A549 (cell line): ENCODE data around the gene PITPNC1. TPM values are rescaled to one million over a fixed set of nuclear protein-coding genes. Genes with fewer than 3 reads are reported as not detected.

Experiments
- ATAC-seq, 2 experiments: fragments of 200-7000 bp in 1 of 2; fragments of >200 bp in 1 of 2; cut with Nextera tagmentation in 1 of 2; cut with Tn5 transposase in 1 of 2; 3 replicates each; pipeline versions ENCODE4 v1.8.0 to v1.9.1; 2018 to 2020; ENCODE audit warnings: mild to moderate bottlenecking in 1 of 2, moderate library complexity in 1 of 2
- CTCF ChIA-PET: fragments of 300-600 bp; sonication (Branson Sonifier 250); formaldehyde crosslinking; extraction: SDS; loops from one replicate; lab custom pipeline; 2021; ENCODE audit warnings: antibody characterized with exemption, inconsistent platforms; lab: Yijun Ruan, JAX
- POLR2A ChIA-PET: fragments of 350-600 bp; formaldehyde crosslinking; extraction: SDS; loops from one replicate; lab custom pipeline; 2021; ENCODE audit warnings: antibody characterized with exemption, inconsistent platforms; lab: Yijun Ruan, JAX
- DNase-seq, 2 experiments: peaks; one replicate each; pipeline versions ENCODE4 v3.0.0 to v3.0.0-alpha.2; 2011 to 2016; ENCODE audit warnings: low read depth in 1 of 2, low spot score in 1 of 2
- FAIRE-seq: peaks from 2 replicates; lab custom pipeline; 2011; peaks lifted over from hg19 to GRCh38; lab: Jason Lieb, UNC
- H3K27ac ChIP-seq, 2 experiments: fragments of >200 bp; sonication (Bioruptor Twin); formaldehyde crosslinking; 3 replicates each; pipeline ENCODE4 v1.5.1; 2016 to 2017
- H3K4me1 ChIP-seq: fragments of >200 bp; sonication (Bioruptor Twin); formaldehyde crosslinking; 3 replicates; pipeline ENCODE4 v1.6.1; 2016
- H3K4me2 ChIP-seq: fragments of >200 bp; sonication (Bioruptor Twin); formaldehyde crosslinking; 3 replicates; pipeline ENCODE4 v1.6.1; 2016
- H3K4me3 ChIP-seq: fragments of >200 bp; sonication (Bioruptor Twin); formaldehyde crosslinking; 3 replicates; pipeline ENCODE4 v1.5.1; 2016
- H3K9me3 ChIP-seq: fragments of >200 bp; sonication (Bioruptor Twin); formaldehyde crosslinking; 3 replicates; pipeline ENCODE4 v1.6.1; 2016
- ATOH8 ChIP-seq: fragments of 250-450 bp; sonication (Bioruptor Pico); IDR thresholded peaks from 2 replicates; pipeline ENCODE4 v1.5.0; 2020; ENCODE audit warnings: low read depth, mild to moderate bottlenecking, moderate library complexity
- BHLHE40 ChIP-seq: IDR thresholded peaks from 2 replicates; pipeline ENCODE4 v1.6.1; 2012; ENCODE audit warnings: low read depth, low read length, inconsistent platforms
- CBX2 ChIP-seq: fragments of 200-600 bp; sonication (generic); IDR thresholded peaks from 2 replicates; pipeline ENCODE4 v1.6.1; 2016; ENCODE audit warnings: low read depth, mild to moderate bottlenecking, borderline replicate concordance
- CBX8 ChIP-seq: fragments of 200-600 bp; sonication (generic); IDR thresholded peaks from 2 replicates; pipeline ENCODE4 v1.6.1; 2016
- CHD2 ChIP-seq: fragments of 150-350 bp; IDR thresholded peaks from 2 replicates; pipeline ENCODE4 v1.6.1; 2014; ENCODE audit warnings: low read length; ENCODE audit not compliant: partially characterized antibody
- CHD4 ChIP-seq: fragments of 200-600 bp; sonication (generic); IDR thresholded peaks from 2 replicates; pipeline ENCODE4 v1.6.1; 2016; ENCODE audit warnings: antibody characterized with exemption, mild to moderate bottlenecking, borderline replicate concordance
- CTCF ChIP-seq: fragments of >200 bp; sonication (Bioruptor Twin); formaldehyde crosslinking; IDR thresholded peaks from 3 replicates; pipeline ENCODE4 v1.5.1; 2016
- E2F6 ChIP-seq: IDR thresholded peaks from 2 replicates; pipeline ENCODE4 v1.6.1; 2012; ENCODE audit warnings: low read depth, borderline replicate concordance
- EHMT2 ChIP-seq: fragments of 200-600 bp; sonication (generic); IDR thresholded peaks from 2 replicates; pipeline ENCODE4 v1.6.1; 2016; ENCODE audit warnings: antibody characterized with exemption, low read depth, mild to moderate bottlenecking, moderate library complexity
- EP300 ChIP-seq, 2 experiments: fragments of >200 bp; sonication (Bioruptor Twin); formaldehyde crosslinking; IDR thresholded peaks; 2 replicates in 1 of 2; 3 replicates in 1 of 2; pipeline ENCODE4 v1.6.1; 2016 to 2017
- HDAC2 ChIP-seq: fragments of 200-600 bp; sonication (generic); IDR thresholded peaks from 2 replicates; pipeline ENCODE4 v1.6.1; 2016
- HEYL ChIP-seq: fragments of 250-450 bp; sonication (Bioruptor Pico); IDR thresholded peaks from 2 replicates; pipeline ENCODE4 v1.8.0; 2021; ENCODE audit warnings: mild to moderate bottlenecking, moderate library complexity
- HMGXB4 ChIP-seq: fragments of 250-450 bp; sonication (Bioruptor Pico); IDR thresholded peaks from 2 replicates; pipeline ENCODE4 v1.5.0; 2021; ENCODE audit warnings: mild to moderate bottlenecking, moderate library complexity, borderline replicate concordance
- JUNB ChIP-seq: fragments of >200 bp; sonication (Bioruptor Twin); formaldehyde crosslinking; IDR thresholded peaks from 2 replicates; pipeline ENCODE4 v1.6.1; 2016
- KDM1A ChIP-seq: fragments of 200-600 bp; sonication (generic); IDR thresholded peaks from 2 replicates; pipeline ENCODE4 v1.6.1; 2016; ENCODE audit warnings: low read depth, mild to moderate bottlenecking
- PHF8 ChIP-seq: fragments of 200-600 bp; sonication (generic); IDR thresholded peaks from 2 replicates; pipeline ENCODE4 v1.6.1; 2016; ENCODE audit warnings: low read depth, mild to moderate bottlenecking, antibody characterized with exemption, moderate library complexity, borderline replicate concordance
- RAD21 ChIP-seq, 2 experiments: fragments of >200 bp in 1 of 2; sonication (Bioruptor Twin) in 1 of 2; formaldehyde crosslinking in 1 of 2; IDR thresholded peaks in 1 of 2; conservative IDR thresholded peaks in 1 of 2; 2 replicates in 1 of 2; 3 replicates in 1 of 2; pipeline ENCODE4 v1.6.1; 2012 to 2018; ENCODE audit warnings: inconsistent platforms in 1 of 2
- RARB ChIP-seq: fragments of 250-450 bp; sonication (Bioruptor Pico); IDR thresholded peaks from 2 replicates; pipeline ENCODE4 v1.8.0; 2021; ENCODE audit warnings: mild to moderate bottlenecking, moderate library complexity
- RCOR1 ChIP-seq: fragments of 150-350 bp; IDR thresholded peaks from 2 replicates; pipeline ENCODE4 v1.6.1; 2014; ENCODE audit warnings: antibody characterized with exemption, low read length, low read depth
- REST ChIP-seq: fragments of 200-600 bp; sonication (generic); IDR thresholded peaks from 2 replicates; pipeline ENCODE4 v1.6.1; 2016; ENCODE audit warnings: antibody characterized with exemption, mild to moderate bottlenecking, moderate library complexity
- SREBF2 ChIP-seq: fragments of 450-650 bp; IDR thresholded peaks from 2 replicates; pipeline ENCODE4 v1.6.1; 2014; ENCODE audit warnings: mild to moderate bottlenecking, moderate library complexity
- TFCP2L1 ChIP-seq: fragments of 250-450 bp; sonication (Bioruptor Pico); IDR thresholded peaks from 2 replicates; pipeline ENCODE4 v1.5.0; 2021; ENCODE audit warnings: mild to moderate bottlenecking
- TP53 ChIP-seq: fragments of 250-450 bp; sonication (Bioruptor Pico); IDR thresholded peaks from 2 replicates; pipeline ENCODE4 v1.5.0; 2021; ENCODE audit warnings: mild to moderate bottlenecking, moderate library complexity
- ZC3H11A ChIP-seq: fragments of 450-650 bp; IDR thresholded peaks from 2 replicates; pipeline ENCODE4 v1.6.1; 2014; ENCODE audit warnings: antibody characterized with exemption, mild to moderate bottlenecking
- ZFP36 ChIP-seq: fragments of 450-650 bp; IDR thresholded peaks from 2 replicates; pipeline ENCODE4 v1.6.1; 2014; ENCODE audit warnings: borderline replicate concordance; ENCODE audit not compliant: partially characterized antibody
- ZNF302 ChIP-seq: fragments of 250-450 bp; sonication (Bioruptor Pico); IDR thresholded peaks from 2 replicates; pipeline ENCODE4 v1.9.0; 2021; ENCODE audit warnings: inconsistent platforms, mild to moderate bottlenecking, moderate library complexity
- ZSCAN20 ChIP-seq: fragments of 250-450 bp; sonication (Bioruptor Pico); IDR thresholded peaks from 2 replicates; pipeline ENCODE4 v1.8.0; 2022; ENCODE audit warnings: mild to moderate bottlenecking, moderate library complexity
- WGBS: methylation state at CpG from one replicate; pipeline ENCODE4 v1.1.6; 2017; ENCODE audit errors: missing lambda C conversion rate; 5-methylcytosine and 5-hydroxymethylcytosine counted together
- polyA plus RNA-seq, 4 experiments: library from polyadenylated mRNA; depleted of rRNA in 3 of 4; stranded (reverse); fragments of >200 nt; fragmentation: RNase III in 1 of 4; extraction: RNeasy Plus Mini Kit Qiagen cat#74134 plus additional on column Dnase treatment in 1 of 4; gene quantifications; 2 replicates in 3 of 4; 3 replicates in 1 of 4; pipeline ENCODE4 v1.2.3, GENCODE V29; 2011 to 2017

PITPNC1 gene
- polyA plus RNA-seq, 2 of the 4 experiments (the other 2 are of a cell fraction), result 3.7 to 11.2 TPM

DNA sequence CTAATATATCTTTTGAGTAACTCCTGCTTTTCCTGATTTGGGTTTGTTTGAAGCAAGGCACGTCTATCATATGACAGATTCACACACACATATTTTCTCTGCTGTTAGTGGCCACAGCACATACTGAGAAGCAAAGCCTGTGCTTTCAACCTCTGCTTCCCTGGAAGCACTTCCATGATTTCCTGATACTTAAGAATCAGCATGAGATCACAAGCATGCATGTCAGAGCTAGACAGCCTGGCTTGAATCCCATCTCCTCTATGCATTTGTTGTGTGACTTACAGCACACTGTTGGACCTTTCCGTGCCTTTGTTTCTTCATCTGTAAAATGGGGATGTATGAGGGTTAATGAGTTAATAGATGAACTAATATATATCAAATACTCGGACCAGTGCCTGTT is 189.6 kb downstream of the PITPNC1 start:
- ChIA-PET POLR2A (no interaction called here), CTCF (no interaction called here)
- no peak for TF ChIP-seq RCOR1
- TF ChIP-seq CBX2, result no peak
- TF ChIP-seq TP53 (CRISPR knock-in tag), result no peak
- no peak for TF ChIP-seq JUNB
- no peak for TF ChIP-seq ZFP36
- no peak for TF ChIP-seq KDM1A
- TF ChIP-seq BHLHE40, result no peak
- TF ChIP-seq EP300 (IDR thresholded peaks at IDR 0.05), result no peak
- no peak for TF ChIP-seq REST
- TF ChIP-seq CTCF, result no peak
- no peak for TF ChIP-seq HDAC2
- no peak for TF ChIP-seq HEYL (CRISPR knock-in tag)
- no peak for TF ChIP-seq ZNF302 (CRISPR knock-in tag)
- no peak for TF ChIP-seq HMGXB4
- ATAC-seq, result no peak
- Histone ChIP-seq H3K4me1 (no peaks in the 10 kb centered on the region), H3K9me3 (no peaks in the 10 kb centered on the region), H3K27ac (no peak overlapping the region), H3K4me3 (no peak overlapping the region), H3K4me2 (no peak overlapping the region)
- DNase-seq, result no peak
- WGBS, result 65% methylated on average over 3 of the region's 3 CpGs
- no peak for FAIRE-seq

DNA sequence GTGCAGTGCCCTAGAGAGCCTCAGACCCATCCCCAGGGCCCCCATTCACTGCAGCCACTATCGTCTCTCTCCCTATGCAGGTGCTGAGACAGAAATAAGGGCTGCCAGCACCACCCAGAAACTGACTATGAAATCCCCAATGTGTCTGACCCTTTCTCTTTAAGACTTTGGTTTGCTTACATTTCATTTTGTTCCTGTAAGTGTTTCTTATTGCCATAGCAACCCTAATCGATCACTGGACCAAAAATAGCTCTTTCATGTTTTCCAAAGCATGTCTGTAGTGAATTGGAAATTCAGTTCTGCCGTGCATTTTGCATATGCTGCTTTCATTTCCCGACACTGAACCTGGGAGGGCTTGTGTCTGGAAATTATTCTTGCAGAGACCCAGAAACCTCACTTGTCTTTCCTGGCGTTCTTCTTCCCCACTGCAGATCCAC is 192.0 kb downstream of the PITPNC1 start:
- ATAC-seq, result no peak
- H3K4me2 ChIP-seq, result no peak overlapping the region
- ChIA-PET CTCF (interaction anchor here (0.8 to 1.5 kb wide), 8 partner anchors 9 to 182 kb away, joined by 3 to 6 read pairs (median 4); no protein-coding TSS in a partner anchor), POLR2A (no interaction called here)
- FAIRE-seq, result no peak
- no peak overlapping the region for H3K4me3 ChIP-seq
- H3K9me3 ChIP-seq, result no peaks in the 10 kb centered on the region
- no peaks in the 10 kb centered on the region for H3K4me1 ChIP-seq
- H3K27ac ChIP-seq, result no peak overlapping the region
- WGBS, result 60% methylated on average over 5 of the region's 5 CpGs
- no peak for DNase-seq
- TF ChIP-seq ZNF302 (CRISPR knock-in tag), result no peak
- TF ChIP-seq ZC3H11A, result no peak
- TF ChIP-seq RARB (CRISPR knock-in tag), result no peak
- TF ChIP-seq SREBF2, result no peak
- TF ChIP-seq TFCP2L1, result no peak
- no peak for TF ChIP-seq CHD2
- no peak for TF ChIP-seq CHD4
- no peak for TF ChIP-seq ZFP36
- no peak for TF ChIP-seq CBX8
- no peak for TF ChIP-seq ZSCAN20 (CRISPR knock-in tag)
- TF ChIP-seq E2F6, result no peak
- no peak for TF ChIP-seq HMGXB4
- TF ChIP-seq PHF8, result no peak
- TF ChIP-seq ATOH8 (CRISPR knock-in tag), result no peak
- no peak for TF ChIP-seq RAD21 (conservative IDR thresholded peaks at IDR 0.05 in 1 of 2, IDR thresholded peaks at IDR 0.05 in 1 of 2)
- TF ChIP-seq EHMT2, result no peak
